Measurements from ENCODE around the gene SLC25A25.

SLC25A25 gene

DNA sequence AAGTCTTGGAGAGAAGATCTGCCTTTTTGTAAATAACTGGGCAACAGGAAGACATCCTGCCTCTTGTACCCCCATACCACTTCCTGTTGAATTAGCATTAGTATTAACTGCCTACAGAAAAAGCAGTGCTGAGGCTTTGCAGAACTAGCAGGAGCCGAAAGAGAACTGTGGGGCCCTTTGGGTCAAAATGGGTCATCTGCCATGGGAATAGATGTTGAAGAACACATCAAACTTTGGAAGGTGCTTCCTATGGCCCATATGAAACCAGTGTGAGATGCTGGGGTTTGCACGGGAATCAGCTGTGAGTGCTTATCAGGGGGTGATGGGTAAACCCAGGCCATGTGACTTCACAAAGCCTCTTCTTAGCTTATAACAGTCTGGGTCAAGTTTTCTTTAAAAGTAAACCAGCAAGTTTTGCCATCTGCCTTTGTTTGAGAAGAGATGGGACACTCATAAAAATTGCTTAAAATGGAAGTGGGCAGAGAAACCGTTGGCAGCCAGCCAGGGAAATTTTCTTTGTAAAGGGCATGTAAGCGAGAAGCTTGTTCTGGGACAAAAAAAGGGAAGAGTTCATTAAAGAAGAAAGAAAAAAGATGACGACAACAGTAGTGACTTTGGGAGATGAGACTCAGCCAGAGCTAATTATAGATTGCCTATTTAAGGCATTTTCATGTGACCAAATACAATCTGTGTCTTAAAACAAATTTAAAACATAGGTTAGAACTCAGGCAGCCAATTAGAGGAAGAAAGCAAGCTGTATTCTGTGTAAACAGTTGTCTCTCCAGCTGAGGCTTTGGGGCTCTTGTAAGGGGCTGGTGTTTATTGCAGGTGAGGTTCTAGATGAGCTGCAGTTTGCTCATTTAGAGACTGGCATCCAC is 4.4 kb downstream of the SLC25A25 start:
- DNase-seq (ENCODE audit: low spot score): peak; percentile 50

DNA sequence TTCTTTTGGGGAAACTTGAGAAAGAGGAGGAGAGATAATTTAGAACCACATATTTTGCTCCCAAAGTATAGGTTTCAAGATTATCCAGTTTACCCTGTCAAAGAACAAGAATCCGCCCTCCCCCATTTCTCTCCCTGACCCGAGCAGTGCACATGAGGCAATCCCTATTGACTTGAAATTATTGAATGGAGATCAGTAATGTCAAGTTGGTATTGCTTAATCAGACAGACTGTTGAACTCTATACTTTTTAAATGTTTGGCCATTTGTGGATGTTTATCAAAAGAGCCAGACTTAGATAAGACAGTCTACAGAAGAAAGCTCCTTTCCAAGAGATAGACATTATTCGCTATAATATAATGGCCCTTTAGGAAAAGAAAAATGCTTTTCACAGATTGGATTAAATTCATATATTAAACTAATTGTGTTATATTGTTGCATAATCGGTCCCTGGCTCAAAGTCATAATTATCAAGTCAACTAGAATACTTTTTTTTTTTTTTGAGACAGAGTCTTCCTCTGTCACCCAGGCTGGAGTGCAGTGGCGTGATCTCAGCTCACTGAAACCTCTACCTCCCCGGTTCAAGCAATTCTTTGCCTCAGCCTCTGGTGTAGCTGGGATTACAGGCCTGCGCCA is 5.3 kb downstream of the SLC25A25 start:
- no peak for DNase-seq (ENCODE audit: low spot score)

- DNase-seq (ENCODE audit: low spot score): no peak
Observed at GRCh38 chr9:128077847-128078503, 9.9 kb downstream of the SLC25A25 start.

GRCh38 chr9:128078504-128079434 is 10.7 kb downstream of the SLC25A25 start:
- no peak for DNase-seq (ENCODE audit: low spot score)

GRCh38 chr9:128080206-128080605 is 12.2 kb downstream of the SLC25A25 start:
- DNase-seq (ENCODE audit: low spot score): no peak

DNA sequence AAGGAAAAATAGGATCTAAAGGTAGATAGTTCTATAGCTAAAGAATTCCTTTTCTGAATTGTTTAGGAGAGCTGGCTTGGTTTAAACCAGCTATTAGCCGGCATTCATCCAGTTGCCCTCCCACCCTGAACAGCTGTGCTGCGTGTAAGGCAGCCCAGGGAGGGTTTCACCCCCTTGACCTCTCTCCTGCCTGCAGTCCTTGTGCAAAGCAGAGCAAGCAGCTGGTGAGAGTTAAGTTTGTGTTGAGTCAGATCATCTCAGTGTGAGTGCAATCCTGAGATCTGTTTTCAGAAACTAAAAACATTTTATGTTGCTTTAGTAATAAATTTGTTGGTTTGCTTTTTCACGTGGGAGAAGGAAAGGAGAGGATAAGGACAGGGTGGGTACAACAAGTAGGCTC is 13.0 kb downstream of the SLC25A25 start:
- DNase-seq (ENCODE audit: low spot score): peak; percentile 96

DNA sequence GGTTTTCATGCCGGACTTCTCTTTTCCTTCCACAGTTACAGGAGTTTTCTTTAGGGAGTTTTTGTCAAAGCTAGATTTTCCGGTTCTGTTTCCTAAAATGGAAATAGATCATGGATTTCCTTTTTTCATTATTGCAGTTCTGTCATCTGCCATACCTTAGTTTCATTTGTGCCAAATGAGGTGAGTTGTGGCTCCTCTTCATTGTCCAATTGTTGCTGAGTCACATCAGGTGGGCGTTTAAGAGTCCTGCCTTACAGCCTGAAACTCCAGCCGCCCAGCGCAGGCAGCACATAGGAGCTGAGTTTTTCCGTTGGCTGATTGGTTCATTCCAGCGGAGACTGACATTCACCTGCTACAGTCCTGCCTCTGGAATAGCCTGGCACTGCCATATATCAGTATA is 14.1 kb downstream of the SLC25A25 start:
- no peak for DNase-seq (ENCODE audit: low spot score)

DNA sequence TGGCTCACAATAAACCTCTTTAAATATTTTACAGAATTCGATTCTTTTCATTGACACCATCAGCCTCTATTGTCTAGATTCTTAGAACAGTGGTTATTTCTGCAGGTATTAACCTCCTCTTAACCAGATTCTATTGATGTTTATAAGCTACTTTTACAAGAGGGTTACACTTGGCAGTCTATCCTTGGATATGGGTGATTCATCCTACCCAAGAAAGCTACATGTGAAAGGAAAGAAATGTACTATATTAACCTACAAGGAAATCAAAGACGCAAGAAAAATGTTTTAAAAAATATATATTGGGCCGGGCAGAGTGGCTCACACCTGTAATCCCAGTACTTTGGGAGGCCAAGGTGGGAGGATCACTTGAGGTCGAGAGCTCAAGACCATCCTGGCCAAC is 16.7 kb downstream of the SLC25A25 start:
- no peak for DNase-seq (ENCODE audit: low spot score)

DNA sequence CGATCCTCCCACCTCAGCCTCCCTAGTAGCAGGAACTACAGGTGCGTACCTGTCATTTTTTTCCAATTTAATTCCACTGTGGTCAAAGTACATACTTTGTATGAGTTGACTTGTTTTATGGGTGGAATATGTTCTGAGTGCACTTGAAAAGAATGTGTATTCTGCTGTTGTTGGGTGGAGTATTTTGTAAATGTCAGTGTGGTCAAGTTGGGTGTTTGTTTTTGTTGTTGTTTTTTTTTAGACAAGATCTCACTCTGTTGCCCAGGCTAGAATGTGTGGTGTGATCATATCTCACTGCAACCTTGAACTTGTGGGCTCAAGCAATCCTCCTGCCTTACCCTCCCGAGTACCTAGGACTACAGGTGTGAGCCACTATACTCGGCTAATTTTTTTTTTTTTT is 17.9 kb downstream of the SLC25A25 start:
- no peak for DNase-seq (ENCODE audit: low spot score)

DNA sequence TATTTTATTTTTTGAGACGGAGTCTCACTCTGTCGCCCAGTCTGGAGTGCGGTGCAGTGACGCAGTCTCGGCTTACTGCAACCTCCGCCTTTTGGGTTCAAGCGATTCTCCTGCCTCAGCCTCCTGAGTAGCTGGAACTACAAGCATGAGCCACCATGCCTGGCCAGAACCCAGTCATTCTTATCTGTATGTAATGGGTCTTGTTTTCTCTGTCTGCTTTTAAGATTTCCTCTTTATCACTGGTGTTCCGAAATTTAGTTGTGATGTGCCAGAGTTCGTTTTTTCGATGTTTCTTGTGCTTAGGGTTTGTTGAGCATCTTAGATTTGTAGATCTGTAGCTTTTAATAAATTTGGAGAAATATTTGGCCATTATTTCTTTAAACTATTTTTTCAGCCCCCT is 19.2 kb downstream of the SLC25A25 start:
- DNase-seq (ENCODE audit: low spot score): no peak

DNA sequence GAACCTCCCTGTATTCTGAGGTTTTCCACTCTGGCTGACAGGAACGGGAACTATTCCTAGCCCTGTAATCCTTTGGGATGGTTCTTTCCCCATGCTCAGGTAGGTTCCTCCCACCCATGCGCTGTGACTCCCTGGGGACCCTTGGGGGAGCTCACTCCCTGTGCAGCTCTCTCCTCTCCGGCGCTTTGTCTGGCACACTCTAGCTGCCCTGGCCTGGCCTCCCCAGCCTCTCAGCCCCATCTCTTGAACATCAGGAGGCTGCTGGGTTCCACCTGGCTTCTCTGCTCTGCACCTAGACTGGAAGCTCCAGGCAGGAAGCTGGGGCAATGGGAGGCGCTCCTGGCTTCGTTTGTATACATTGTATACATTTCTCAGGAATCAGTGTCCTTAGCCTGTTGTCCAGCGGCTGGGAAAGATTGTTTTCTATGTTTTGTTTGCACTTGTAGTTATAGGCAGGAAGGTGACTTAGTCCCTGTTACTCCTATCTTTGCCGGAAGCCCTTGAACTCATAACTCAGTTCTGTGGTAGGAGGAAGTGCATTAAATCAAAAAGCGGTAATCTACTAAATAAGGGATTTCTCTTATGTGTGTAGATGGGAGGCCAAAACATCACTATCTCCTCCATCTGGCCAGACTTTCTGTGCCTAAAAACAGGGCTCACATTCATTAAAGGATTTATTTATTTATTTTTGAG is 20.4 kb downstream of the SLC25A25 start:
- no peak for DNase-seq (ENCODE audit: low spot score)

GRCh38 chr9:128089299-128089698 is 21.3 kb downstream of the SLC25A25 start:
- DNase-seq (ENCODE audit: low spot score): no peak

GRCh38 chr9:128091144-128091543 is 23.1 kb downstream of the SLC25A25 start:
- DNase-seq (ENCODE audit: low spot score): peak; percentile 72

- no peak for DNase-seq (ENCODE audit: low spot score)
Observed at GRCh38 chr9:128091571-128091970, 23.5 kb downstream of the SLC25A25 start.

GRCh38 chr9:128092199-128092977 is 24.4 kb downstream of the SLC25A25 start:
- DNase-seq (ENCODE audit: low spot score): no peak

DNA sequence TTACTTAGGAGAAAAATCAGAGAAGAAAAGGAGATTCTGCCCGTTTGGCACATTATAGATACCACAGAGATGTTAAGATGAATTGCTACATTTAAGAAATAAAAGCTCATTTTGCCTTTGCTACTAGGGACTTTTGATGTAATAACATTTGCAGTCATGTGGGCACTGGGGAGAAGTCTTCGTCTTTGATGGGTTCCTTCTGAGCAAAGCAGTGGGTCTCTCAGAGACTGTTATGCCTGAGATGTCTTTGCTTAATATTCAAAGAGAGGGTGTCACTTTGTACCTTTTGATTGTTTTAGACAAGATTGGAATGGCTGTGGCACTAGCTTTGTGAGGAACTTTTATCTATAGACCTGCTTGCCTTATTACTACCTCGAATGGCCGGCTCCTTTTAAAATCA is 25.0 kb downstream of the SLC25A25 start:
- DNase-seq (ENCODE audit: low spot score): no peak

- DNase-seq (ENCODE audit: low spot score): peak; percentile 93
Observed at GRCh38 chr9:128094166-128094949, 26.3 kb downstream of the SLC25A25 start.

- DNase-seq (ENCODE audit: low spot score): no peak
Observed at GRCh38 chr9:128094950-128095544, 27.0 kb downstream of the SLC25A25 start.

Measured in hepatic stellate cell (primary cell).